HuH-7.5 (cell line): ENCODE results near the gene SLC25A41.
"Not testable (repeated sequence)": the region's sequence is repeated elsewhere in the genome, so short reads cannot be mapped to it uniquely, and the experiment has no call there.

Source experiments
- DNase-seq: peaks from one replicate; pipeline ENCODE4 v3.0.0; 2011; ENCODE audit warnings: low spot score

SLC25A41 gene

GRCh38 chr19:6428692-6429418 lies 4.7 kb downstream of the SLC25A41 start:
- DNase-seq = not testable (repeated sequence)

DNA sequence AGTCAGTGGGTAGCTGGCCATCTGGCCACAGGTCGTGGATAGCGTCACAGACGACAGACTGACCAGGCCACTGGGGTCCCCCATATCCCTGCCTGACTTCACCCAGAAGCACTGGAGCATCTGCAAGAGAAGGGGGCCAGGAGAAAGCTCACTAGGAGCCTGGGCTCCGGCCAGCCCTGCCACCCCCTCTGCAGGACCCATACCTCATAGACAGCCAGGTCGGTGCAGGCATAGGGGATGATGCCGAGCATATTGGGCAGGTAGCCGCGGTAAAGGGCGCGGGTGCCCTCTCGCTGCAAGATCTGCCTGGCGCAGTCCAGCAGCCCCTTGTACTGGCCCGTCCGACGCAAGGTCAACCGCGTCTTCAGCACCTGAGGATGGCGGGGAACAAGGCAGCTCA lies 6.4 kb downstream of the SLC25A41 start:
- DNase-seq = no peak

- DNase-seq = no peak
Observed at GRCh38 chr19:6425732-6426620, 7.6 kb downstream of the SLC25A41 start.

DNA sequence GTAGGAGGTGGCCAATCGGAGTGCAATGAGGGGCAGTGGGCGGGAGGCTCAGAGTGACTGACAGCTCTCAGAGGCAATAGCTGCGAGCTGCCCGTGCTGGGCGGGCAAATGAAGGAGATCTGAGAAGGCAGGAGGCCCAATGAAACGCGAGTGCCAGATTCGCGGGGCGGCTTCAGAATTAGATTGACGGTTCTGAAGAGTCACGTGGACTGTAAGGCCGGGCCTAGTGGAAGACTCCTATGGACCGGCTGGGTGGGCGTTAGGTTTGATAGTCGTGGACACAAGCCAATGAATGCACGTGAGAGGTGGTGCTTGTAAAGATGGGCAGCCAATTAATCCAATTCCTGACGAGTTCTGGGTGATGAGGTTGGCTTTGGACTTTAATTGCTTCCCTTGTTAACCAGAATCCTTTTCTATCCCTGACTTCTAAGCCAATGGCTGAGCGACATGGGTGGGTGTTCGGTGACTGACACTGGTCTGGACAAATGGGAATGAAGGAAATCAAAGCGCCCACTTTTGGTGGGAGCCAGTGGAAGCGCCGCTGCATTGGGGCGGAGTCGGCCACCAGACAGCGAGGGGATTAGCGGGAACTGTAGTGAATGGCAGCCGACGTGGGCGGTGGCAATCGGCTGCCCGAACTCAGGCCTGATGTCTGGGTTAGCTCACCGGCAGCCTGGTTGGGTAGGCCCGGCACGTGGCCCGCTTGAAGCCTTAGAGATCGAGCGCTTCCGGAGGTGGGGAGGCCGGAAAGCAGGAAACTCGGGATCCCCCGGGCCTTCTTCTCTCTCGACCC lies 8.4 kb downstream of the SLC25A41 start:
- peak; percentile 99 for DNase-seq

- no peak for DNase-seq
Observed at GRCh38 chr19:6424195-6424938, 9.2 kb downstream of the SLC25A41 start, which contains the start of gene KHSRP. KHSRP (minus strand) TSS chr19:6424811; CDS start chr19:6424701, 110 bp downstream.

DNA sequence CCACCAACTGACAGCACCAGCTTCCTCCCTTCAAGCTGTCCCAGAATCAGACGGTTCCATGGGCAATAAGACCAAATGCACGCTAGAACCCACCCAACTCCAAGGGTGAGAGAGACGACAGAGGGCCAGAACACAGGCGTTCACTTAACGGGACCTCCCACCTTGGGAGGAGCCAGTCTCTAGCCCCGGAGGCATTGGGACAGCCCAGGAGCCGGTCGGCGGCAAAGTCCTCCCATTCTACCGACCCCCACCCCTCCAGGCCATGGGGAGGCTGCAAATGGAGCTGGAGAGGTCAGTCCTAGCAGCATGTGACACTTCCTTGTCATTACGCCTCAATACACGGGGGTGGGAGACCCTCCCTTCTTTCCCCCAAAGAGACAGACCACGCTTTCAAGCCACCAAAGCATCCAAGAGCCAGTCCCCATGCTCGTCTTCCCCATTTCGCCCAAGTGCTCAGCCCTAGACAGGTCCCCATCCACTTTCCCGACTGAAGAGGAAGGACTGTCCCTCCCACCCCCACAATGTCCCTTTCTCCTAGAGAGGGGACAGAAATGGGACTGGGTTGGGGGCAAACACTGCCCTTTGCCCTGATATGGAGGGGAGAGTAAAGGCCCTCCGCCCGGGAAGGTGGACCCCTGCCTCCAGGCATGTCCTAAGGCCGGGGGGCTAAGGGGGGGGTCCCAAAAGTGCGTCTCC lies 9.9 kb downstream of the SLC25A41 start:
- DNase-seq = peak; percentile 79

DNA sequence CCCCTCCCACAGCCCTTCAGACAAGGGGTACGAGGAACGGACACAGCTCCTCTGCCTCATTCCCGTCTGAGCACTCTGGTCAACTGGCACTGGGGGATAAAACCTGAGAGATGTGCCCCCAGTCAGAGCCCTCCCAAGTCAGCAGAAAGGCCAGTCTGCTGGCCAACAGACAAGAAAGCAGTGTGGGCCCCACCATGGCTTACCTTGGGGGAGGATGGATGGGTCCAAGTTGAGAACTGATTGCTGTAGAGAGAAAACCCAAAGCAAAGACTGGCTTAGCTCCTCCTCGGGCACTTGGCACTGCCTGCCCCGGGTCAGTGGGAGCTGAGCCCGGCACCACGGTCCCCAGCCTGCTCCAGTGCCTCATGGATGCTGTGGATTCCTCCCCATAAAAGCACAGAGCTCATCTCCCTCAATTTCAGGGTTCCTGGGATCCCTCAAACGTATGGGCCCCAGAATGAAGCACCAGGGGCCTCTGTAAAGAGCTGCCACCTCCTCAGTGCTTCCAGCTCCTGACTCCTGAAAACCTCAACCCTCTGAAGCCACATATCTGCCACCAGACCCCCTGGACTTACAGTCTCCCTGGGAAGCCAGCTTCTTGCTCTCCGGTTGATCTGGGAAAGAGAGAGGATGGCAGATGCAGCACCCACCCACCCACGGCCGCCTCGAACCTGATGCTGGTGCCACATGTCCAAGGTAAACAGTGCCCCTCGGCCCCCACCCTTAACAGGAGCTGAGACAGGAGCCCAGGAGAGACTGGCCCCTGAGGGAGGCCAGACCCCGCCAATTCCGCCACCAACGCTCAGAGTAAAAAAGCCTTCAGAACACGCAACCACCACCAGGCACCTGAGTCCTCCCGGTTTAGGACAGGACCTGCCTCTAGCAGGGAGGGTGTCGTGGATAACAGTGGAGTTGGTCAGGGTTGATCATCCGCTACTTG lies 12.2 kb downstream of the SLC25A41 start:
- DNase-seq = peak; percentile 23

DNA sequence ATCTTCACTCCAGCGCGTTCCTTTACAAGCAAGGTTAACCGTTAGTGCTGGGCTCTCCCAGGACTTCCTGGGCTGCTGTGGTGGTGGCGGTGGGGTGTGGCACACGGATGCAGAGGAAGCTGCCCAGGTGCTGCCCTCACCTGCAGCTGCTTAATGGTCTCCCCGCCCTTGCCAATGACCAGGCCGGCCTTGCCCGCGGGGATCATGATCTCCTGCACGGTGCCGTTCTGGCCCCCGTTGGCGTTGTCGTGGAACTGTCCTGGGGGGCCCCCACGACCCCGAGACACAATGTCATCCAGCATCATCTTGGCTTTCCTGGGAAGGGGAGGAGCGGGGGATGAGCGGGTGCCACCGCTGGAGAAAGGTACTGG lies 15.0 kb downstream of the SLC25A41 start:
- no peak for DNase-seq

- peak; percentile 41 for DNase-seq
Observed at GRCh38 chr19:6417713-6418561, 15.6 kb downstream of the SLC25A41 start.

- DNase-seq = no peak
Observed at GRCh38 chr19:6416658-6417405, 16.7 kb downstream of the SLC25A41 start.

GRCh38 chr19:6415591-6416190 lies 17.9 kb downstream of the SLC25A41 start:
- no peak for DNase-seq

GRCh38 chr19:6414793-6415590 lies 18.6 kb downstream of the SLC25A41 start:
- DNase-seq = no peak

DNA sequence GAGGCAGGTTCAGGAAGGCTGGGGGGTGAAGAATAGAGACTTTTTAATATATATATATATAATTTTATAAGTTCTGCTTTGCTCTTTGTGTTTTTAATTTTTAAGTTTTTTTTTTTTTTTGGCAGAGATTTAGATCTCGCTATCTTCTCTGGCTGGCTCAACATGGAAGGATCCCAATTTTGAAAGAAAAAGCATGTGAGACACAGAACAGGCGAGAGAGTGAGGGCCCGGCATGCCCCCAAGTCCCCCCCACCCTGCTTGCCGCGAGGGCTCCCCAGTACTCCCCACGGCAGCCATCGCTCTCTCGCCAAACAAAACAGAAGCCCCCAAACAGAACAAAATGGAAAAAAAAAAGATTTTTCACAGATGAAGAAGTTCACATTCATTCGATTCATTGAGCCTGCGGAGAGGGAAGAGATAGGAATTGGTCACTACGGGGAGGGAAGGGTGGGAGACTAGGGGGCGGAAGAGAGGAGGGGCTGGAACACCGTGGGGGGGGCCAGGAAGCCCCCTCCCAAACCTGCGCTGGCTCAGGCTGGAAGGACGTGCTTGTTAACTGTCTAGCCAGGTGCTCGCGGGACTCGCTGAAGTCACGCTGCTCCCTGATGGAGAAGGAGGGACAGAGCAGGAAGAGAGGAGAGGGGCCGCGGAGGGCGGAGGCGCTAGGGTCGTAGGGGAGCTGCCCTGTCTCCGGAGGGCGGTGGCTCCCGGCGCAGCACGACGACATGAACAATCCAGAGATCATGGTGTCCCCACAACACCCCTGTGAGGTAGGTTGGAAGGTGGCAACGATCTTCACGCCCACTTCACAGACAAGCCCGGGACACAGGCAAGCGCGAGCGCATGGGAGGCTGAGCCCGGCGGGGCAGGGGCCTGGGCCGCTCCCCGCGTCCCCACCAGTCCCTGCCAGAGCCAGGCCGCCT lies 19.6 kb downstream of the SLC25A41 start:
- DNase-seq = no peak

DNA sequence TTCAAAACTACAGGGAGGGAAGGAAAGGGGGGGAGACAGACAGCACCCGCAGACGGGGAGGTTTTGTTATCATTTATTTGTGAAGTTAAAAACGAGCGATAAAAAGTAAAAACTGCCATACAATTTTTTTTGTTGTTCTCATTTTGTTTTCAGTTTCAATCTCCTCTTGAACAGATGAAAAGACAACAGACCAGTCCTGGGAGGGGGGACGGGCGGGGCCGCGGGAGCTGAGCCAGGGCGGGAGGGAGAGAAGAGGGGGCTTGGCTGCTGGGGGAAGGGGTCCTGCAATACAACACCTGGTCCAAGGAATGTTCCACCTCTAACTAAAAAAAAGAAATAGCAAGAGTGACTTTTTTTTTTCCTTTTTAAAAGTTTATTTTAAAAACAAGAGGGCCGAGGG lies 20.3 kb downstream of the SLC25A41 start:
- DNase-seq = no peak

GRCh38 chr19:6412447-6413091 lies 21.0 kb downstream of the SLC25A41 start:
- DNase-seq = peak; percentile 83
